ENCODE measurements around the gene WDR76. TPM values are rescaled to one million over a fixed set of nuclear protein-coding genes. Genes with fewer than 3 reads are reported as not detected.
"Not testable (repeated sequence)": the region's sequence is repeated elsewhere in the genome, so short reads cannot be mapped to it uniquely, and the experiment has no call there.

WDR76 gene
- total RNA-seq, 1 donor from 2014 or later = 0.73 TPM

- Mint-ChIP-seq H3K27me3 (ENCODE audit: low read depth, unreplicated experiment) (no peaks in the 10 kb centered on the region), H3K27ac (ENCODE audit: unreplicated experiment) (peak overlapping the region; percentile 87), H3K4me3 (ENCODE audit: unreplicated experiment) (peak overlapping the region; percentile 68), H3K4me1 (ENCODE audit: low read depth, unreplicated experiment) (peaks cover 9% of the 10 kb centered on the region), H3K36me3 (ENCODE audit: low read depth, unreplicated experiment) (peaks cover 4% of the 10 kb centered on the region), H3K9me3 (ENCODE audit: unreplicated experiment) (no peaks in the 10 kb centered on the region)
- Histone ChIP-seq H4K20me1 (ENCODE audit: insufficient read depth, low read length) (peaks cover 25% of the 10 kb centered on the region), H3K27me3 (ENCODE audit: insufficient read depth, low read length) (no peaks in the 10 kb centered on the region), H3K27ac (ENCODE audit: low read depth, low read length) (no peak overlapping the region), H3K9ac (ENCODE audit: low read length) (no peak overlapping the region), H3K4me3 (ENCODE audit: insufficient read depth, low read depth, low read length) (no peak overlapping the region), H2AFZ (ENCODE audit: low read depth, low read length) (no peak overlapping the region), H3K4me2 (ENCODE audit: low read length) (peak overlapping the region; percentile 20), H3K9me3 (ENCODE audit: insufficient read depth, low read depth, low read length) (no peaks in the 10 kb centered on the region), H3K79me2 (ENCODE audit: insufficient read depth, low read length) (peaks cover 69% of the 10 kb centered on the region), H3K36me3 (ENCODE audit: insufficient read depth, low read length) (peaks cover 10% of the 10 kb centered on the region), H3K4me1 (ENCODE audit: insufficient read depth, low read length) (peaks cover 7% of the 10 kb centered on the region)
- FAIRE-seq (no peak), DNase-seq (ENCODE audit: low read depth) (no peak)
- no peak for TF ChIP-seq CTCF (IDR thresholded peaks at IDR 0.05; ENCODE audit: insufficient read depth, low read depth, low read length)
- no peak for TF ChIP-seq EZH2 (IDR thresholded peaks at IDR 0.05; ENCODE audit: insufficient read depth, low read length)
These were observed 5.3 kb upstream of the WDR76 start for GRCh38 chr15:43821505-43821904.

- Mint-ChIP-seq H3K9me3 (ENCODE audit: unreplicated experiment) (no peaks in the 10 kb centered on the region), H3K4me1 (ENCODE audit: low read depth, unreplicated experiment) (peaks cover 9% of the 10 kb centered on the region), H3K36me3 (ENCODE audit: low read depth, unreplicated experiment) (peaks cover 2% of the 10 kb centered on the region), H3K27me3 (ENCODE audit: low read depth, unreplicated experiment) (no peaks in the 10 kb centered on the region), H3K4me3 (ENCODE audit: unreplicated experiment) (peak within 1 kb of the TSS; percentile 96), H3K27ac (ENCODE audit: unreplicated experiment) (peak within 1 kb of the TSS; percentile 94)
- Histone ChIP-seq H3K9ac (ENCODE audit: low read length) (peak within 1 kb of the TSS; percentile 99), H3K27ac (ENCODE audit: low read depth, low read length) (peak within 1 kb of the TSS; percentile 97), H3K4me3 (ENCODE audit: insufficient read depth, low read depth, low read length) (peak within 1 kb of the TSS; percentile 96), H3K36me3 (ENCODE audit: insufficient read depth, low read length) (no peaks in the 10 kb centered on the region), H3K4me1 (ENCODE audit: insufficient read depth, low read length) (peaks cover 12% of the 10 kb centered on the region), H3K9me3 (ENCODE audit: insufficient read depth, low read depth, low read length) (no peaks in the 10 kb centered on the region), H3K79me2 (ENCODE audit: insufficient read depth, low read length) (peaks cover 56% of the 10 kb centered on the region), H3K27me3 (ENCODE audit: insufficient read depth, low read length) (no peaks in the 10 kb centered on the region), H4K20me1 (ENCODE audit: insufficient read depth, low read length) (peaks cover 10% of the 10 kb centered on the region), H3K4me2 (ENCODE audit: low read length) (peak within 1 kb of the TSS; percentile 89), H2AFZ (ENCODE audit: low read depth, low read length) (peak within 1 kb of the TSS; percentile 65)
- TF ChIP-seq EZH2 (IDR thresholded peaks at IDR 0.05; ENCODE audit: insufficient read depth, low read length) = no peak
- TF ChIP-seq CTCF (IDR thresholded peaks at IDR 0.05; ENCODE audit: insufficient read depth, low read depth, low read length) = no peak
- FAIRE-seq = peak; percentile 89
- peak; percentile 97 for DNase-seq (ENCODE audit: low read depth)
These were observed 2.2 kb upstream of the WDR76 start, which contains the start of gene MFAP1 for GRCh38 chr15:43824302-43825246. MFAP1 (minus strand) TSS chr15:43824690; CDS start chr15:43824569, 121 bp downstream.

GRCh38 chr15:43825305-43825704 lies 1.5 kb upstream of the WDR76 start:
- H3K27me3 Mint-ChIP-seq (ENCODE audit: low read depth, unreplicated experiment); H3K4me1 Mint-ChIP-seq (ENCODE audit: low read depth, unreplicated experiment); H3K4me2 ChIP-seq (ENCODE audit: low read length); FAIRE-seq; H3K9me3 ChIP-seq (ENCODE audit: insufficient read depth, low read depth, low read length); H3K27ac Mint-ChIP-seq (ENCODE audit: unreplicated experiment); H3K4me3 Mint-ChIP-seq (ENCODE audit: unreplicated experiment); H3K9ac ChIP-seq (ENCODE audit: low read length); H3K4me3 ChIP-seq (ENCODE audit: insufficient read depth, low read depth, low read length); H3K9me3 Mint-ChIP-seq (ENCODE audit: unreplicated experiment); H2AFZ ChIP-seq (ENCODE audit: low read depth, low read length); H3K36me3 ChIP-seq (ENCODE audit: insufficient read depth, low read length); H3K27me3 ChIP-seq (ENCODE audit: insufficient read depth, low read length); DNase-seq (ENCODE audit: low read depth); H3K36me3 Mint-ChIP-seq (ENCODE audit: low read depth, unreplicated experiment); H3K27ac ChIP-seq (ENCODE audit: low read depth, low read length): not testable (repeated sequence)
- H3K79me2 ChIP-seq (ENCODE audit: insufficient read depth, low read length) = peaks cover 48% of the 10 kb centered on the region
- peaks cover 12% of the 10 kb centered on the region for H3K4me1 ChIP-seq (ENCODE audit: insufficient read depth, low read length)
- H4K20me1 ChIP-seq (ENCODE audit: insufficient read depth, low read length) = peaks cover 10% of the 10 kb centered on the region
